Esophagus muscularis mucosa (tissue), 4 donors: ENCODE results near the gene GSPT2. TPM values are rescaled to one million over a fixed set of nuclear protein-coding genes. Genes with fewer than 3 reads are reported as not detected.

Experiments
- DNase-seq: peaks from one replicate; pipeline ENCODE4 v3.0.0-alpha.2; 2017; ENCODE audit errors: extremely low spot score
- H3K27ac ChIP-seq, 4 donors: fragments of 200-600 bp; sonication (generic); replicated peaks in 1 of 4; 1 replicate in 3 of 4; 2 replicates in 1 of 4; pipeline ENCODE4 v1.5.1; 2016 to 2019; ENCODE audit warnings: mild to moderate bottlenecking in 1 of 4
- H3K27me3 ChIP-seq, 4 donors: fragments of 200-600 bp; sonication (generic); one replicate each; pipeline versions ENCODE4 v1.5.1 to v1.6.0; 2016 to 2019
- H3K36me3 ChIP-seq, 4 donors: fragments of 200-600 bp; sonication (generic); one replicate each; pipeline ENCODE4 v1.5.1; 2016 to 2019
- H3K4me1 ChIP-seq, 4 donors: fragments of 200-600 bp; sonication (generic); one replicate each; pipeline ENCODE4 v1.5.1; 2016 to 2019
- H3K4me3 ChIP-seq, 4 donors: fragments of 200-600 bp; sonication (generic); 1 replicate in 2 of 4; 2 replicates in 2 of 4; pipeline ENCODE4 v1.5.1; 2016 to 2019; ENCODE audit warnings: mild to moderate bottlenecking in 4 of 4, moderate library complexity in 1 of 4
- H3K9me3 ChIP-seq, 4 donors: fragments of 200-600 bp; sonication (generic); 1 replicate in 3 of 4; 2 replicates in 1 of 4; pipeline ENCODE4 v1.5.1; 2016 to 2019
- CTCF ChIP-seq, 3 experiments: fragments of 200-600 bp in 2 of 3; fragments of 450-650 bp in 1 of 3; sonication (generic) in 2 of 3; IDR thresholded peaks; one replicate each; pipeline ENCODE4 v1.5.1; 2017 to 2019; ENCODE audit warnings: antibody characterized with exemption in 3 of 3, mild to moderate bottlenecking in 2 of 3, moderate library complexity in 1 of 3
- EP300 ChIP-seq: sonication (generic); formaldehyde crosslinking; IDR thresholded peaks from one replicate; pipeline ENCODE4 v1.6.1; 2017; ENCODE audit warnings: antibody characterized with exemption
- POLR2A ChIP-seq: fragments of 450-650 bp; IDR thresholded peaks from one replicate; pipeline ENCODE4 v1.6.1; 2017; ENCODE audit warnings: antibody characterized with exemption, moderate library complexity, mild to moderate bottlenecking, low read depth
- POLR2AphosphoS5 ChIP-seq, 2 donors: sonication (generic); formaldehyde crosslinking; IDR thresholded peaks; one replicate each; pipeline ENCODE4 v1.6.1; 2017; ENCODE audit warnings: antibody characterized with exemption in 2 of 2
- WGBS: methylation state at CpG from one replicate; pipeline ENCODE4 v1.1.5; 2018; 5-methylcytosine and 5-hydroxymethylcytosine counted together
- intact Hi-C: fragments of 100-400 bp; cut with DNase I; formaldehyde crosslinking; loops from one replicate; pipeline ENCODE4 v1.15.1; 2023
- total RNA-seq, 4 donors: library from RNA; depleted of rRNA; stranded (reverse); fragments of >200 nt; gene quantifications; one replicate each; pipeline versions ENCODE4 v1.1.0 to v1.2.1, GENCODE V29; 2016

The GSPT2 gene
- total RNA-seq, 4 donors from 2014 or later: 4.6 to 7.5 (median 5.9) TPM

GRCh38 chrX:51760657-51761056 is 17.4 kb downstream of the GSPT2 start:
- DNase-seq: no peak
- TF ChIP-seq POLR2AphosphoS5 (IDR thresholded peaks at IDR 0.05) (no peak), POLR2A (no peak), EP300 (no peak), CTCF (IDR thresholded peaks at IDR 0.05) (no peak)
- Histone ChIP-seq H3K9me3 (peaks cover 0 to 2% (median 0%) of the 10 kb centered on the region in 4 donors), H3K36me3 (no peaks in the 10 kb centered on the region), H3K27ac (no peak overlapping the region), H3K4me1 (no peaks in the 10 kb centered on the region), H3K27me3 (no peaks in the 10 kb centered on the region), H3K4me3 (no peak overlapping the region)
- WGBS: 73% methylated on average over 4 of the region's 4 CpGs
- intact Hi-C loops: no loop called here

GRCh38 chrX:51766546-51766945 is 23.3 kb downstream of the GSPT2 start:
- TF ChIP-seq EP300 (no peak), POLR2AphosphoS5 (IDR thresholded peaks at IDR 0.05) (no peak), POLR2A (no peak), CTCF (IDR thresholded peaks at IDR 0.05) (no peak)
- DNase-seq: no peak
- Histone ChIP-seq H3K9me3 (peaks cover 0 to 7% (median 0%) of the 10 kb centered on the region in 4 donors), H3K27ac (no peak overlapping the region), H3K4me1 (no peaks in the 10 kb centered on the region), H3K4me3 (no peak overlapping the region), H3K36me3 (no peaks in the 10 kb centered on the region), H3K27me3 (no peaks in the 10 kb centered on the region)
- WGBS: 70% methylated on average over 5 of the region's 5 CpGs
- intact Hi-C loops: no loop called here

GRCh38 chrX:51776851-51777250 is 33.6 kb downstream of the GSPT2 start:
- no peaks in the 10 kb centered on the region for H3K27me3 ChIP-seq
- WGBS: 18% methylated on average over 3 of the region's 3 CpGs
- H3K9me3 ChIP-seq: no peaks in the 10 kb centered on the region
- H3K27ac ChIP-seq: no peak overlapping the region
- H3K4me1 ChIP-seq: no peaks in the 10 kb centered on the region
- intact Hi-C loops: no loop called here
- no peaks in the 10 kb centered on the region for H3K36me3 ChIP-seq
- TF ChIP-seq EP300 (no peak), CTCF (IDR thresholded peaks at IDR 0.05) (no peak), POLR2AphosphoS5 (IDR thresholded peaks at IDR 0.05) (no peak), POLR2A (no peak)
- no peak for DNase-seq
- no peak overlapping the region for H3K4me3 ChIP-seq

GRCh38 chrX:51779306-51779705 is 36.1 kb downstream of the GSPT2 start:
- no peak for DNase-seq
- no peaks in the 10 kb centered on the region for H3K9me3 ChIP-seq
- H3K27me3 ChIP-seq: no peaks in the 10 kb centered on the region
- no peak for TF ChIP-seq EP300
- TF ChIP-seq CTCF (IDR thresholded peaks at IDR 0.05): no peak
- TF ChIP-seq POLR2A: no peak
- TF ChIP-seq POLR2AphosphoS5 (IDR thresholded peaks at IDR 0.05): no peak
- 73% methylated on average over 3 of the region's 3 CpGs for WGBS
- H3K36me3 ChIP-seq: no peaks in the 10 kb centered on the region
- no peaks in the 10 kb centered on the region for H3K4me1 ChIP-seq
- intact Hi-C loops: no loop called here
- H3K27ac ChIP-seq: no peak overlapping the region
- H3K4me3 ChIP-seq: no peak overlapping the region

- Histone ChIP-seq H3K36me3 (no peaks in the 10 kb centered on the region), H3K27ac (no peak overlapping the region), H3K9me3 (no peaks in the 10 kb centered on the region), H3K4me3 (no peak overlapping the region), H3K27me3 (no peaks in the 10 kb centered on the region), H3K4me1 (no peaks in the 10 kb centered on the region)
- intact Hi-C loops: no loop called here
- DNase-seq: no peak
- TF ChIP-seq CTCF (IDR thresholded peaks at IDR 0.05): no peak
- WGBS: 75% methylated on average over 2 of the region's 2 CpGs
Observed at GRCh38 chrX:51795136-51795535, 51.9 kb downstream of the GSPT2 start.
